ENCODE results near the gene LRRN2. TPM values are rescaled to one million over a fixed set of nuclear protein-coding genes. Genes with fewer than 3 reads are reported as not detected.

Gene LRRN2
- total RNA-seq, 2 experiments from 2014 or later: not detected

- no peak overlapping the region for H3K4me3 Mint-ChIP-seq
- POLR2A ChIA-PET: no interaction called here
- H3K36me3 Mint-ChIP-seq (ENCODE audit: low read depth): no peaks in the 10 kb centered on the region
- ATAC-seq (ENCODE audit: poor library complexity) (no peak), DNase-seq (no peak)
- H3K27ac ChIP-seq (ENCODE audit: low read depth in 1 of 2, low read length in 2 of 2): no peak overlapping the region
- TF ChIP-seq, protein P1, sequence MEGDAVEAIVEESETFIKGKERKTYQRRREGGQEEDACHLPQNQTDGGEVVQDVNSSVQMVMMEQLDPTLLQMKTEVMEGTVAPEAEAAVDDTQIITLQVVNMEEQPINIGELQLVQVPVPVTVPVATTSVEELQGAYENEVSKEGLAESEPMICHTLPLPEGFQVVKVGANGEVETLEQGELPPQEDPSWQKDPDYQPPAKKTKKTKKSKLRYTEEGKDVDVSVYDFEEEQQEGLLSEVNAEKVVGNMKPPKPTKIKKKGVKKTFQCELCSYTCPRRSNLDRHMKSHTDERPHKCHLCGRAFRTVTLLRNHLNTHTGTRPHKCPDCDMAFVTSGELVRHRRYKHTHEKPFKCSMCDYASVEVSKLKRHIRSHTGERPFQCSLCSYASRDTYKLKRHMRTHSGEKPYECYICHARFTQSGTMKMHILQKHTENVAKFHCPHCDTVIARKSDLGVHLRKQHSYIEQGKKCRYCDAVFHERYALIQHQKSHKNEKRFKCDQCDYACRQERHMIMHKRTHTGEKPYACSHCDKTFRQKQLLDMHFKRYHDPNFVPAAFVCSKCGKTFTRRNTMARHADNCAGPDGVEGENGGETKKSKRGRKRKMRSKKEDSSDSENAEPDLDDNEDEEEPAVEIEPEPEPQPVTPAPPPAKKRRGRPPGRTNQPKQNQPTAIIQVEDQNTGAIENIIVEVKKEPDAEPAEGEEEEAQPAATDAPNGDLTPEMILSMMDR (IDR thresholded peaks at IDR 0.05): no peak
- intact Hi-C loops (cut with DNase I, micrococcal nuclease): no loop called here
- CTCF ChIA-PET: no interaction called here
- H3K36me3 ChIP-seq (ENCODE audit: insufficient read depth, low read length): no peaks in the 10 kb centered on the region
- no peaks in the 10 kb centered on the region for H3K9me3 Mint-ChIP-seq
- H3K4me1 Mint-ChIP-seq (ENCODE audit: low read depth): peaks cover 35% of the 10 kb centered on the region
- H3K9me3 ChIP-seq (ENCODE audit: control insufficient read depth in 1 of 2, insufficient read depth in 1 of 2, low read length in 2 of 2): no peaks in the 10 kb centered on the region
- peaks cover 4% of the 10 kb centered on the region for H3K27me3 Mint-ChIP-seq
- peaks cover 0 to 2% of the 10 kb centered on the region in 2 experiments for H3K27me3 ChIP-seq (ENCODE audit: control insufficient read depth in 1 of 2, insufficient read depth in 2 of 2, low read length in 2 of 2)
- no peak overlapping the region for H3K4me3 ChIP-seq (ENCODE audit: low read length)
- no peak overlapping the region for H3K27ac Mint-ChIP-seq
- H3K4me1 ChIP-seq (ENCODE audit: insufficient read depth, low read length): peaks cover 15% of the 10 kb centered on the region
Measured at GRCh38 chr1:204703826-204704612, 18.5 kb upstream of the LRRN2 start.

GRCh38 chr1:204703268-204703664 lies 17.7 kb upstream of the LRRN2 start:
- DNase-seq (no peak), ATAC-seq (ENCODE audit: poor library complexity) (no peak)
- Mint-ChIP-seq H3K4me1 (ENCODE audit: low read depth) (peaks cover 35% of the 10 kb centered on the region), H3K4me3 (no peak overlapping the region), H3K9me3 (no peaks in the 10 kb centered on the region), H3K27me3 (no peaks in the 10 kb centered on the region), H3K36me3 (ENCODE audit: low read depth) (no peaks in the 10 kb centered on the region), H3K27ac (no peak overlapping the region)
- no peak overlapping the region for H3K27ac ChIP-seq (ENCODE audit: low read depth in 1 of 2, low read length in 2 of 2)
- no peaks in the 10 kb centered on the region for H3K9me3 ChIP-seq (ENCODE audit: control insufficient read depth in 1 of 2, insufficient read depth in 1 of 2, low read length in 2 of 2)
- ChIA-PET POLR2A (no interaction called here), CTCF (no interaction called here)
- H3K4me3 ChIP-seq (ENCODE audit: low read length): no peak overlapping the region
- intact Hi-C loops (cut with DNase I, micrococcal nuclease): no loop called here
- TF ChIP-seq, protein P1 (IDR thresholded peaks at IDR 0.05): no peak
- H3K4me1 ChIP-seq (ENCODE audit: insufficient read depth, low read length): peaks cover 15% of the 10 kb centered on the region
- H3K36me3 ChIP-seq (ENCODE audit: insufficient read depth, low read length): no peaks in the 10 kb centered on the region
- H3K27me3 ChIP-seq (ENCODE audit: control insufficient read depth in 1 of 2, insufficient read depth in 2 of 2, low read length in 2 of 2): peaks cover 0 to 2% of the 10 kb centered on the region in 2 experiments

GRCh38 chr1:204702552-204703267 lies 17.2 kb upstream of the LRRN2 start:
- CTCF ChIA-PET: no interaction called here
- no peaks in the 10 kb centered on the region for H3K36me3 ChIP-seq (ENCODE audit: insufficient read depth, low read length)
- no peak overlapping the region for H3K4me3 ChIP-seq (ENCODE audit: low read length)
- H3K4me1 Mint-ChIP-seq (ENCODE audit: low read depth): peaks cover 31% of the 10 kb centered on the region
- peaks cover 0 to 2% of the 10 kb centered on the region in 2 experiments for H3K27me3 ChIP-seq (ENCODE audit: control insufficient read depth in 1 of 2, insufficient read depth in 2 of 2, low read length in 2 of 2)
- TF ChIP-seq, protein P1 (IDR thresholded peaks at IDR 0.05): no peak
- H3K4me1 ChIP-seq (ENCODE audit: insufficient read depth, low read length): peaks cover 15% of the 10 kb centered on the region
- H3K36me3 Mint-ChIP-seq (ENCODE audit: low read depth): no peaks in the 10 kb centered on the region
- H3K27ac ChIP-seq (ENCODE audit: low read depth in 1 of 2, low read length in 2 of 2): no peak overlapping the region
- no peak overlapping the region for H3K4me3 Mint-ChIP-seq
- no peaks in the 10 kb centered on the region for H3K9me3 Mint-ChIP-seq
- POLR2A ChIA-PET: no interaction called here
- intact Hi-C loops (cut with DNase I, micrococcal nuclease): no loop called here
- H3K27ac Mint-ChIP-seq: no peak overlapping the region
- H3K9me3 ChIP-seq (ENCODE audit: control insufficient read depth in 1 of 2, insufficient read depth in 1 of 2, low read length in 2 of 2): no peaks in the 10 kb centered on the region
- H3K27me3 Mint-ChIP-seq: no peaks in the 10 kb centered on the region
- DNase-seq (no peak), ATAC-seq (ENCODE audit: poor library complexity) (no peak)
